Subcutaneous abdominal adipose tissue (tissue), 5 donors: ENCODE measurements around the gene LNPEP.
"Not testable (repeated sequence)": the region's sequence is repeated elsewhere in the genome, so short reads cannot be mapped to it uniquely, and the experiment has no call there.

Experiments used
- H3K27ac ChIP-seq: one replicate; pipeline ENCODE4 v1.7.0; 2013; ENCODE audit warnings: low read depth, mild to moderate bottlenecking, inconsistent platforms, low read length, moderate library complexity
- H3K27me3 ChIP-seq, 5 donors: one replicate each; pipeline ENCODE4 v1.7.0; 2013; ENCODE audit warnings: low read length in 5 of 5, inconsistent platforms in 1 of 5; ENCODE audit not compliant: control insufficient read depth in 5 of 5, insufficient read depth in 4 of 5
- H3K36me3 ChIP-seq, 5 donors: one replicate each; pipeline ENCODE4 v1.7.0; 2013; ENCODE audit warnings: low read length in 5 of 5; ENCODE audit not compliant: control insufficient read depth in 5 of 5, insufficient read depth in 5 of 5
- H3K4me1 ChIP-seq, 5 donors: one replicate each; pipeline ENCODE4 v1.7.0; 2013; ENCODE audit warnings: low read length in 5 of 5, mild to moderate bottlenecking in 3 of 5, moderate library complexity in 1 of 5; ENCODE audit not compliant: control insufficient read depth in 5 of 5, insufficient read depth in 5 of 5
- H3K4me3 ChIP-seq, 5 donors: one replicate each; pipeline ENCODE4 v1.7.0; 2013; ENCODE audit warnings: low read length in 5 of 5, low read depth in 1 of 5
- H3K9ac ChIP-seq, 5 donors: one replicate each; pipeline ENCODE4 v1.7.0; 2013; ENCODE audit warnings: low read length in 5 of 5, mild to moderate bottlenecking in 4 of 5, moderate library complexity in 3 of 5
- H3K9me3 ChIP-seq, 5 donors: one replicate each; pipeline ENCODE4 v1.7.0; 2013; ENCODE audit warnings: low read length in 5 of 5; ENCODE audit not compliant: control insufficient read depth in 5 of 5
- donor health status: healthy.
- donor health status: healthy.
- donor health status: healthy.
- donor health status: healthy.
- donor health status: healthy.

LNPEP gene

DNA sequence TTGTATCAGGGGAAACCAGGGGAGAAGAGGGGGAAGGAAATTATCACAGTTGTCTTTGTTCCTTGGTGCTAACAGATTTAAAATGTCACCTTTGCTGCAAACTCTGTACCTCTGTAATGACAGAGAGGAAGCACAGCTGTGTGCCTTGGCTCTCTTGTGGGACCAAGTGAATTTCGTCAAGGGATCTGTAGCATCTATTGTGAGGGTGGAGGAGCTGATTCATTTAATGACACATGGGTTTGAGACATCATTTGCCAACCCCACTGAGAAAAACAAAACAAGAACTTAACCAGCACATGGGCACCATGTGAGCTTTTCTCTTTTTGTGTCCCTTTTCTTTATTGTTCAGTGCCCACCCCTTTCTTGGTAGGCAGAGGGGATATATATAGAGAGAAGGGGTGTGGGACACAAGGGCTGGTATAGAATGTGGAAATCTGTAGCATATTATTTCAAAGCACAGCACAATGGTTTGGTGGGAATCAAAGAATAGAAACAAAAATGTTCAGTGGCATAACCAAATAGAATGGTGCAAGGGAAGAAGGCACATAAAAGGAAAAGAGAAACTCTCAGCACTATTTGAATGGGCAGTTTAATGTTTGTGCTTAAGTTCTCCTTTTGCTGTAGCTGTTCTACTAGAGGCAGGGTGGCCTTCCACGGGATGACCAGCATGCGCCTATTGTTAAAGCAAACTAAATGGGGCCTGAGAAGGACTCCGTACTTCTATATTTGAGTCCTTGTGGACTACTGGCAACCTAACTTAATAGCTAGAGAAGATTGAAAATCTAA is 143.3 kb downstream of the LNPEP start:
- Histone ChIP-seq H3K4me3 (no peak overlapping the region), H3K4me1 (no peaks in the 10 kb centered on the region), H3K9me3 (no peaks in the 10 kb centered on the region), H3K36me3 (no peaks in the 10 kb centered on the region), H3K27me3 (no peaks in the 10 kb centered on the region), H3K27ac (no peak overlapping the region), H3K9ac (no peak overlapping the region)

DNA sequence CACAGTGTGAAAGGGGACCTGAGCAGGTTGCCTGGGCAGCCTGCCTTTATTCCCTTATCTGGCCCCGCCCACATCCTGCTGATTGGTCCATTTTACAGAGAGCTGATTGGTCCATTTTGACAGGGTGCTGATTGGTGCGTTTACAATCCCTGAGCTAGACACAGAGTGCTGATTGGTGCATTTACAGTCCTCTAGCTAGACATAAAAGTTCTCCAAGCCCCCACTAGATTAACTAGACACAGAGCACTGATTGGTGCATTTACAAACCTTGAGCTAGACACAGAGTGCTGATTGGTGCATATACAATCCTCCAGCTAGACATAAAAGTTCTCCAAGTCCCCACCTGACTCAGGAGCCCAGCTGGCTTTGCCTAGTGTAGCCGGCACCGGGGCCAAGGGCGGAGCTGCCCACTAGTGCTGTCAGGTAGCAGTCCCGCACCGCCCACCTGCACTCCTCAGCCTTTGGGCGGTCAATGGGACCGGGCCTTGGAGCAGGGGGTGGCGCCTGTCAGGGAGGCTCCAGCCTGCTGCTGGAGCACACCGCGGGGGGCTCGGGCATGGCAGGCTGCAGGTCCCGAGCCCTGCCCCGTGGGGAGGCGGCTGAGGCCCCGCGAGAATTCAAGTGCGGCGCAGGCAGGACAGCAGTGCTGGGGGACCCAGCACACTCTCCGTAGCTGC is 149.0 kb downstream of the LNPEP start:
- not testable (repeated sequence) for H3K4me1 ChIP-seq, H3K27ac ChIP-seq, H3K36me3 ChIP-seq, H3K27me3 ChIP-seq, H3K9me3 ChIP-seq, H3K4me3 ChIP-seq, H3K9ac ChIP-seq

DNA sequence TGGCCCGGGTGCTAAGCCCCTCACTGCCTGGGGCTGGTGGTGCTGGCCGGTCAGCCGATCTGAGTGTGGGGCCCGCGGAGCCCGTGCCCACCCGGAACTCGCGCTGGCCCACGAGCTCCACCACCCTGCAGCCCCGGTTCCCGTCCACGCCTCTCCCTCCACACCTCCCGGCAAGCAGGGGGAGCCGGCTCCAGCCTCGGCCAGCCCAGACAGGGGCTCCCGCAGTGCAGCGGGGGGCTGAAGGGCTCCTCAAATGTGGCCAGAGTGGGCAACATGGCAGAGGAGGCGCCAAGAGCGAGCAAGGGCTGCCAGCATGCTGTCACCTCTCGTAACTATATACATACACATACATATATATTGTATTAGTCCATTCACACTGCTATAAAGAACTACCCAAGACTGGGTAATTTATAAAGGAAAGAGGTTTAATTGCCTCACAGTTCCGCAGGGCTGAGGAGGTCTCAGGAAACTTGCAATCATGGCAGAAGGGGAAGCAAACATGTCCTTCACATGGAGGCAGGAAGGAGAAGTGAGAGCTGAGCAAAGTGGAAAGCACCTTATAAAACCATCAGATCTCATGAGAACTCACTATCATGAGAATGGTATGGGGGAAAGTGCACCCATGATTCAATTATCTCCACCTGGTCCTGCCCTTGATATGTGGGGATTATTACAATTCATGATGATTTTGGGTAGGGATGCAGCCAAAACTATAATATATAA is 149.7 kb downstream of the LNPEP start:
- Histone ChIP-seq H3K9me3 (no peaks in the 10 kb centered on the region), H3K4me3 (no peak overlapping the region)

More for the DNA sequence above, 149.7 kb downstream of the LNPEP start:
- Histone ChIP-seq H3K27ac (no peak overlapping the region), H3K36me3 (no peaks in the 10 kb centered on the region), H3K27me3 (no peaks in the 10 kb centered on the region), H3K4me1 (no peaks in the 10 kb centered on the region), H3K9ac (no peak overlapping the region)
